GM19397 (cell line): ENCODE measurements around the gene IZUMO1R.
"Not testable (repeated sequence)": the region's sequence is repeated elsewhere in the genome, so short reads cannot be mapped to it uniquely, and the experiment has no call there.

Source experiments
- ATAC-seq: cut with Tn5 transposase; IDR thresholded peaks from one replicate; pipeline ENCODE4 v1.9.1; 2021; ENCODE audit warnings: mild to moderate bottlenecking, moderate library complexity; ENCODE audit not compliant: unreplicated experiment

Gene IZUMO1R

DNA sequence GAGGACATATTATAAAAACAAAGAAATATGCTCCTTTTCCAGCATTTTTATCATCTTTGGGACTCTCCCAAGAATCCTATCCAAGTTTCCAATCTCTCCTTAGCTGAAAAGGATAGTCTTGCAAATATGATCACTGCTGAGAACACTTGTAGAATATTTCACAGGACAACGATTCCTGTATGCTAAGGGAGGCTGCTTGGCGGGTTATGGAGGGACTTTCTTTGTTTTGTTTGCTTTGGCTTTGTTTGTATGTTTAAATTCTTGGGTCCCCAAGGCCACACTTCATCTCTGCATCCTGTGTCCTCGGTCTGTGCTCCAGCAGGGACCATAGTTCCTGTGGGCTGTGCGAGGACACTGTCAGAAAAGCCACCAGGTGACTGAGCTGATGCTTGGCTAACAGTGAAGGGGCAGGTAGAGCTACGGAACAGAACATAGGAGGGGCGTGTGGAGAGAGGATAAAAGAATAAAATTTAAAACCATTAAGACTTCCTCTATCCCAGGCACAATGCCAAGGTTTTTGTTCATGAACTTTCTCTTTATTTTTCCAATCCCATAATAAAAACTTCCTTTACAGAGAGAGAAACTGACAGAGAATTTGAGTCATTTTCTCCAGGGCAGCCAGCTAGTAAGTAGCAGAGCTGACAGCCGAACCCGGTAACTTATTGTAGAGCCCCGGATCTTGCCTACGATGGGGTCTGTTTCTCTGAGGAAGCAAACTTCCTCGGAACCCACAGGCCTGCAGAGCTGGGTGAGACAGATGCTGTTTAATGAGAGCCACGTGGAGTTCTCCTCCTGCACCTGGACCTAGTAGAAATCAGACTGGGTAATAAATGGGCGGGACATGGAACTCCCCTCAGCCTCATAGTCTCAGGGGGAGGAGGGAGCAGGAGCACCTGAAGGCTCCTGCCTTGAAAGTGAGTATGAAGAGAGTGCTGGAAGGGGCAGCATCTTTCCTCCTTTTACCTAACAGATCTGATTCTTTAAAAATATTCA, at the start of gene IZUMO1R:
TSS of gene IZUMO1R (plus strand) at position 615 of the 993 bp plus-strand sequence. CDS start 1,057 bp downstream, outside the sequence.
- ATAC-seq: no peak

DNA sequence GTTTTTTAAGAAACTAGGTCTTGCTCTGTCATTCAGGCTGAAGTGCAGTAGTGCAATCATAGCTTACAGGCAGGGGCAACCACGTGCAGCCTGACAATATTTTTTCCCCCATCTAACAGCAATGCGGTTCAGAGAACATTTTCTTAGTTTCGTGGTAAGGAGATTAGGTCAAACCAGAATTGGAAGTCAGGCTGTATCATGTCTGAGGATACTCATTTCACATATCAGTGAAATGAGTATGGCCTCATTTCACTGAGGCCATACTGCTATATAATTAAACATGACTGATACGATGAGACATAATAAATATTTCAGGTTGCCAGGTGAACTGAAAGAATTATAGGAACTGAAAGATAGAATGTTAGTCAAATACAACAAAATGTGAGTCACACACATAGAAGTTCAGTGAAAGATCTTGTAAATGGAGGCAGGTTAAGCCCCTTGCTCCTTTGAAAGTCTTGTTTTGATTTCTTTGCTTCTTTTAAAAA, 32.5 kb upstream of the IZUMO1R start:
- peak; percentile 67 for ATAC-seq

- peak; percentile 57 for ATAC-seq
Measured at GRCh38 chr11:94272738-94273313, 31.6 kb upstream of the IZUMO1R start.

GRCh38 chr11:94275961-94276360, 28.4 kb upstream of the IZUMO1R start:
- no peak for ATAC-seq

- no peak for ATAC-seq
Measured at GRCh38 chr11:94276943-94277342, 27.4 kb upstream of the IZUMO1R start.

DNA sequence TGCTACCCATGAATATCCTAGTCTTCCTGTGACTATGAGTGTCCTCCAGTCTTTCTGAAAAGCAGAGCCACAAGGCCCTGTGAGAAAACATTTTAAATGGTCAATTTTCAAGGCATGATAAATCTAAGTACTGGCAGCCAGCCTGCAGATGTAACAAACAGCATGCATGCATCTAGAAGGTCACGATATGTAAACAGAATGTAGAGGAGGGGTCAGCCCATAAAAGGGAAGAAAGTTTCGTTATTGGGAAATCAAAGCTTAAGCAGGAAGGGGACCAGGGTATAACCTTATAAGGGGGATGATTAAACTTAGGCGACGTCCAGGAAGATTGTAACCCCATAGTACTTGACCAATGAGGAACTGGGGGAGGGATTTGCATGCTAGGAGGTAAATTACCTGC, 26.2 kb upstream of the IZUMO1R start:
- not testable (repeated sequence) for ATAC-seq

- no peak for ATAC-seq
Measured at GRCh38 chr11:94279996-94280395, 24.4 kb upstream of the IZUMO1R start.

DNA sequence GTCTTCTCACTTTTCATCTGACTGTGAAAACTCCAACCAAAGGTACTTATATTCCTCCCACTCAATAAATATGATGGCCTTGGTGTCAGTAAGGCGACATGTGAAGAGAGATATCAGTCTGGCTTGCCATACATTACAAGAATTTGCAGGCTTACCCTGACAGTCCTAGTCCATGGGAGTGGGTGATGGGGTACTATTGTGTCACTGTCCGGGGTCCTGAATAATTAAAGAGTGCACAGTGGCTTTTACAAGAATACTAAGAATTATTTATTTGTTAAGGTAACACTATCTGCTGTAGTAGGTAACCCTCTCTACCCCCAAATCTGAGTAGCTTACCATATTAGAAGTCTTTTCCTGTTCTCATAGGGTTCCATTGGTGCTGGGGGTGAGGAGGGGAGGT, 23.1 kb upstream of the IZUMO1R start:
- no peak for ATAC-seq

DNA sequence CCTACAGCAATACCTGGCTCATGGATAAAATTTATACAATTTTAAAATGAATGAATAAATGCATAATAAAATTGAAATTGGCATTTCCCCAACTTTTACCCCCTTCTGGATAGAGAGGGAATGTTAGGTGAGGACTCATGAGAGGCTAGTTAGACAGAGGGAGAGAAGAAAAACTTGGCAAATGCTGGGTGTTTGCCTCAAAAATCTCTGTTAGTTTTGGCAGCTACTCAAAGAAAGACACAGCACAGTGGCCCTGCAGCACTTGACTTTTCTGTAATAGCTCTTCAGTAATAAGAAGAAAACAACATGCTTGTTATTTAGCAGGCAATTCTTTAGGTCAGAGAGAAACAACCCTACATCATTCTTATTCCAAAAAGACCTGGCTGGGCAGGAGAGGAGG, 20.7 kb upstream of the IZUMO1R start:
- no peak for ATAC-seq

DNA sequence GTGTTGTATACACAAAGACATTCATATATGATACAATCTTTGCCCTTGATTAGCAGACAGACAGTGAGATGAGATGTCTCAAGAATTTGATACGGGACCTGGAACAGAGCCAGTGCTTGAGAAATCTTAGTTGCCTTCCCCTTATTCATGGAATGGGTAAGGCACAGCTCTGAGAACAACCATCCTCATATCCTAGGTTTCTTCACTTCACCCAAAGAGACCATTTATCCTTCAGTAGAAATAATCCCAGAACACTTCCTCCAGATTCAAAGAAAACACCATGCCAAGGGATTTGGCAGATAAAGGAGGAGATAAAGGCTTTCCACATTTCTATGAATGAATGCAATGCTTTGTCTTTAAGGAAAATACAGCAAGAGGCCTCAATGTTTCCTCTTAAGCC, 8.8 kb upstream of the IZUMO1R start:
- ATAC-seq: no peak

GRCh38 chr11:94297985-94298576, 6.3 kb upstream of the IZUMO1R start:
- ATAC-seq: no peak

- ATAC-seq: no peak
Measured at GRCh38 chr11:94302776-94303175, 1.6 kb upstream of the IZUMO1R start.

DNA sequence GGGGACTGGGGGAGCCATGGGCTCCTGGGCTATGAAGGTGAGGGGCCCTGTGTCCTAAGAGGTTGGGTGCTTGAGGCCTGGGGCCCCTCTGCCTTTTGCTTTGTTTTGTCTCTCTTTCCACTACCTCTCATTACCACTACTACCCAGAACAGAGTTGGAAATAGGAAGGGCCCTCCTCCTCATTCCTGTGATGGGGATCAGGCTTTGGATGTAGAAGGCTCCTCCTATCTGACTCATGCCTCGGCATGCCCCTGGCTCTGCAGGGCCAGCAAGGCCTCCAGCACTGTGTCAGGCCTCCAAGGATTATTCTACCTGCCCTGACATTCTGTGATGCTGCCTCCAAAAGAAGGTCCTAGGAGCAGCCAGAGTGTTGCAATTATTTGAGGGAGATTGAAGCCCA, 766 bp downstream of the IZUMO1R start:
- no peak for ATAC-seq

DNA sequence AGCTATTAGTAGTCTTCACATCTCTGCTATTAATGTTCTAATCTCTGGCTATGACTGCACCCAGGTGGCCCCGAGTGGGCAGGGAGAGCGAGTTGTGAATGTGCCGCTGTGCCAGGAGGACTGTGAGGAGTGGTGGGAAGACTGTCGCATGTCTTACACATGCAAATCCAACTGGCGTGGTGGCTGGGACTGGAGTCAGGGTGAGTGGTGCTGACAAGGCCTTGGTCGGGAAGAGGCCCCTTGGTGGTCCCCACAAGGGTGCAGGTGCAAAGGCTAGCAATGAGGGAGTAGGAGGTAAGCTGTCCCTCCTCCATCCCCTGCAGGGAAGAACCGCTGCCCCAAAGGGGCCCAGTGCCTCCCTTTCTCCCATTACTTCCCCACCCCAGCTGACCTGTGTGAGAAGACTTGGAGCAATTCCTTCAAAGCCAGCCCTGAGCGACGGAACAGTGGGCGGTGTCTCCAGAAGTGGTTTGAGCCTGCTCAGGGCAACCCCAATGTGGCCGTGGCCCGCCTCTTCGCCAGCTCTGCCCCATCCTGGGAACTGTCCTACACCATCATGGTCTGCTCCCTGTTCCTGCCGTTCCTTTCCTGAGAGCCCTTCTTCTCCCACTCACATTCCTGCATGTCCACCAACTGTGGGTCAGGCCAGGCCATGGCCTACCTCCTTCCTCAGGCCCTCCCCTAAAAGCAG, 2.9 kb downstream of the IZUMO1R start:
- ATAC-seq: no peak

GRCh38 chr11:94308024-94308423, 3.6 kb downstream of the IZUMO1R start:
- no peak for ATAC-seq

DNA sequence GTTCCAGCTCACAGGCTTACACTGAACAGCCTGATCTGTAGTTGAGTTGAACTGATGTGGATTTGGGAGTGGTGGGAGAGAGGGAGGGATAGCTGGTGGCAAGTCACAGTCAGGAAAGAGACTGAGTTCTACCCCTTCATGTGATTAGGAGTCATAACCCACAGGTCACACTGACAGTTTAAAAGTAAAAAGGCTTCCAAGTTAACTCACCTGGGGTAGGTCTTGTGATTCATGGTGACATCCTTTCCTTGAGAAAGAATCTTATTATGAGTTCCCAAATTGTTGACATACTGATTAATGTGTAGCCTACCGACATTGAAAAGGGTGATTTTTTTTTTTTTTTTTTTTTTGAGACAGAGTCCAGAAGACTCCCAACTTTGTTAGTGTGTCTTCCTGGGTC, 5.4 kb downstream of the IZUMO1R start:
- no peak for ATAC-seq

- no peak for ATAC-seq
Measured at GRCh38 chr11:94310191-94310875, 6.0 kb downstream of the IZUMO1R start.

- ATAC-seq: no peak
Measured at GRCh38 chr11:94312339-94312738, 8.0 kb downstream of the IZUMO1R start.

GRCh38 chr11:94314064-94314463, 9.7 kb downstream of the IZUMO1R start:
- no peak for ATAC-seq

DNA sequence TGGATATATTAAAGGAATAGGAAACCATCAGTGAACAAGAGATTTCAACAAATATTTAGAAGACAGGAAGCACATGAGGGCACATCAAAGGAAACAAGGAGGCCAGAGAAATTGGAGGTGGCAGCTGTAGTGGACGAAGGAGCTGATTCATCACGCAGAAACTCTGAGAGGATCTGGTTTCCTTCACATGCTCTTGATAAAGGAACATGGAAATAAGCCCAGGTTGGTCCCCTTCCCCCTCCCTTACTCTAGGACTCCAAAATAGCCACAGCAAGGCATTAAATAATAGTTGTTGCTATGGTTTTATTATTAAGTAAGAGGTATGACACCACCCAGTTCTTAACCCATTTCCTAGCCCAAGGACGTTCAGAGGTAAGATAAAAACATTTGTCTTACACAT, 11.3 kb downstream of the IZUMO1R start:
- ATAC-seq: no peak
